Measurements from ENCODE around the gene COL6A5. TPM values are rescaled to one million over a fixed set of nuclear protein-coding genes. Genes with fewer than 3 reads are reported as not detected.
A peak's percentile ranks its signal among the peaks of the same experiment; 100 is the strongest.

COL6A5 gene
- total and polyA plus RNA-seq, 11 donors, result 0.03 to 0.14 TPM; not detected in 9

- TF ChIP-seq CTCF (IDR thresholded peaks at IDR 0.05), result no peak
- no peak for TF ChIP-seq POLR2A (IDR thresholded peaks at IDR 0.05)
- ATAC-seq, result peak in 1 of 4 donors; percentile 61
These were observed 172.1 kb downstream of the COL6A5 start for GRCh38 chr3:130517602-130518001.

GRCh38 chr3:130519754-130520153, 174.3 kb downstream of the COL6A5 start:
- ATAC-seq (no peak), DNase-seq (no peak)
- TF ChIP-seq CTCF (IDR thresholded peaks at IDR 0.05), result no peak
- TF ChIP-seq POLR2A (IDR thresholded peaks at IDR 0.05), result no peak
- Histone ChIP-seq H3K4me1 (peaks cover 0 to 6% (median 0%) of the 10 kb centered on the region in 12 donors), H3K9me3 (no peaks in the 10 kb centered on the region), H3K27me3 (peaks cover 4 to 71% (median 34%) of the 10 kb centered on the region in 9 donors), H3K27ac (no peak overlapping the region), H3K4me3 (no peak overlapping the region), H3K36me3 (no peaks in the 10 kb centered on the region)
- 78 to 81% (median 79%) methylated on average over 4 of the region's 4 CpGs for WGBS, 4 donors
- intact Hi-C loops (cut with DNase I), result no loop called here

More at GRCh38 chr3:130517602-130518001, 172.1 kb downstream of the COL6A5 start:
- WGBS, 4 donors, result 14 to 22% (median 20%) methylated on average over 11 of the region's 11 CpGs
- Histone ChIP-seq H3K27ac (peak overlapping the region in 2 of 12 donors; percentile 32 to 43), H3K36me3 (no peaks in the 10 kb centered on the region), H3K27me3 (peaks cover 4 to 59% (median 34%) of the 10 kb centered on the region in 9 donors), H3K4me1 (peaks cover 0 to 6% (median 0%) of the 10 kb centered on the region in 12 donors), H3K4me3 (peak overlapping the region in 10 of 12 donors; percentile 10 to 50 (median 36)), H3K9me3 (no peaks in the 10 kb centered on the region)
- intact Hi-C loops (cut with DNase I), result no loop called here
- no peak for DNase-seq

GRCh38 chr3:130522399-130522798, 176.9 kb downstream of the COL6A5 start:
- H3K4me1 ChIP-seq, result no peaks in the 10 kb centered on the region
- no peaks in the 10 kb centered on the region for H3K36me3 ChIP-seq
- H3K27me3 ChIP-seq, result peaks cover 0 to 51% (median 13%) of the 10 kb centered on the region in 9 donors
- H3K4me3 ChIP-seq, result no peak overlapping the region
- no peak for TF ChIP-seq CTCF (IDR thresholded peaks at IDR 0.05)
- DNase-seq (no peak), ATAC-seq (no peak)
- intact Hi-C loops (cut with DNase I), result no loop called here
- H3K27ac ChIP-seq, result no peak overlapping the region
- H3K9me3 ChIP-seq, result no peaks in the 10 kb centered on the region
- 51 to 62% (median 54%) methylated on average over 2 of the region's 2 CpGs for WGBS, 4 donors

GRCh38 chr3:130527426-130527825, 182.0 kb downstream of the COL6A5 start:
- H3K36me3 ChIP-seq, result no peaks in the 10 kb centered on the region
- no peaks in the 10 kb centered on the region for H3K4me1 ChIP-seq
- intact Hi-C loops (cut with DNase I), result no loop called here
- 58 to 88% (median 72%) methylated on average over 1 of the region's 1 CpG for WGBS, 4 donors
- H3K9me3 ChIP-seq, result no peaks in the 10 kb centered on the region
- TF ChIP-seq POLR2A (IDR thresholded peaks at IDR 0.05), result no peak
- no peak for TF ChIP-seq CTCF (IDR thresholded peaks at IDR 0.05)
- H3K27ac ChIP-seq, result no peak overlapping the region
- no peak overlapping the region for H3K4me3 ChIP-seq
- ATAC-seq, result no peak
- H3K27me3 ChIP-seq, result peaks cover 0 to 26% (median 0%) of the 10 kb centered on the region in 9 donors
- DNase-seq, result no peak
